Measurements from ENCODE around the gene PSD2.

Gene PSD2

DNA sequence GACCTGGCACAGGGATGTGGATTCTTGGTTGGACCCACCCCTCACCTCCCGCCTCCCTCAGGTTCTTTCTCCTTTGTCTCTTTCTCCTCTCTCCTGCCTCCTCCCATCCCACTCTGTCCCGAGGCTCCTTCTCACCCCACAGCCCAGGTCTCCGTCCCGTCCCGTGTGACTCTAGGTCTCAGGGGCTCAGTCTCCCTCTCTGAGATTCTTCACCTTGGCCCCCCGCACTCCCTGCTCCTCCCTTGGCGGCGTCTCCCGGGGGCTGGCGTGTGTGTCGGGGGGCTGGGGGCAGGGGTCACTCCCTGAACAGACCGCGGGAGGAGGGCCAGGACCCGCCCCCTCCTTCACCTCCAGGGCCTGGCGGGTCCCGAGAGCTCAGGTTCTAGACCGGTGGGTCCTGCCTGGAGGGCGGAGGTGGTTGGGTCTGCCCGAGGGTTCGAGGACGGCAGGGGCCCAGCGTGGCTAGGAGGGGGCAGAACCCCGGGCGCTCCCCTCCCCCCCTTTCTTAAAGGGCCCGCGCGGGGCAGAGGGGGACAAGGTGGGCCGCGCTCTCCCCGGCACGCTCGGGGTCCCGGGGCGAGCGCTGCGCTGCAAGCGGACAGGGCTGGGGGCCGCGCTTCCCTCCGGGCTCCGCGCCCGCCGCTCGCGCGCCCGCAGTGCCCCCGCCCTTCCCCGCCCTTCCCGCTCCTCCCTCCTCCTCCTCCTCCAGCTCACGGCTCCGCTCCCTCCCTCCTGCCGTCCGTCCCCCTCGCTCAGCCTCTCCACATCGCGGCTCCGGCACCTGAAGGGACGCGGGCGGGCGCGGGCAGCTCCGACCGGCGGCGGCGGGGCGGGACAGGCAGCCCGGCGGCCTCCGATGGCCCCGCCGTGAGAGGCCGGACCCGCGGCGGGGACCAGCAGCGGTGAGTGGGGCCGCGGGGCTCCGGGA, at the start of gene PSD2:
TSS of gene PSD2 (plus strand) at position 735 of the 928 bp plus-strand sequence. CDS start 13,633 bp downstream, outside the sequence.
- Histone ChIP-seq H3K36me3 (ENCODE audit: control insufficient read depth, low read length) (no peaks in the 10 kb centered on the region), H3F3A (ENCODE audit: control insufficient read depth, insufficient read depth) (no peaks in the 10 kb centered on the region; the same call in 1 of the 2 replicates), H4K20me1 (ENCODE audit: control insufficient read depth, insufficient read depth, low read depth, low read length) (no peaks in the 10 kb centered on the region), H3K9me2 (replicated peaks; ENCODE audit: control insufficient read depth, low read length) (no peaks in the 10 kb centered on the region), H3K4me2 (ENCODE audit: low read length) (no peak within 1 kb of the TSS), H3K79me2 (ENCODE audit: control insufficient read depth, low read length) (no peaks in the 10 kb centered on the region), H3K27me3 (ENCODE audit: control insufficient read depth, low read length) (peaks cover 27% of the 10 kb centered on the region), H3K9me3 (ENCODE audit: control insufficient read depth, insufficient read depth, low read length) (no peaks in the 10 kb centered on the region), H3K4me3 (ENCODE audit: low read length) (no peak within 1 kb of the TSS), H3K4me1 (ENCODE audit: control insufficient read depth, low read length) (no peaks in the 10 kb centered on the region), H3K27ac (ENCODE audit: low read depth, low read length) (no peak within 1 kb of the TSS)
- TF ChIP-seq EZH2phosphoT487 (IDR thresholded peaks at IDR 0.05; ENCODE audit: borderline replicate concordance, low read length) (no peak), CTCF (IDR thresholded peaks at IDR 0.05; ENCODE audit: low read depth, low read length, poor library complexity, severe bottlenecking) (no peak)

DNA sequence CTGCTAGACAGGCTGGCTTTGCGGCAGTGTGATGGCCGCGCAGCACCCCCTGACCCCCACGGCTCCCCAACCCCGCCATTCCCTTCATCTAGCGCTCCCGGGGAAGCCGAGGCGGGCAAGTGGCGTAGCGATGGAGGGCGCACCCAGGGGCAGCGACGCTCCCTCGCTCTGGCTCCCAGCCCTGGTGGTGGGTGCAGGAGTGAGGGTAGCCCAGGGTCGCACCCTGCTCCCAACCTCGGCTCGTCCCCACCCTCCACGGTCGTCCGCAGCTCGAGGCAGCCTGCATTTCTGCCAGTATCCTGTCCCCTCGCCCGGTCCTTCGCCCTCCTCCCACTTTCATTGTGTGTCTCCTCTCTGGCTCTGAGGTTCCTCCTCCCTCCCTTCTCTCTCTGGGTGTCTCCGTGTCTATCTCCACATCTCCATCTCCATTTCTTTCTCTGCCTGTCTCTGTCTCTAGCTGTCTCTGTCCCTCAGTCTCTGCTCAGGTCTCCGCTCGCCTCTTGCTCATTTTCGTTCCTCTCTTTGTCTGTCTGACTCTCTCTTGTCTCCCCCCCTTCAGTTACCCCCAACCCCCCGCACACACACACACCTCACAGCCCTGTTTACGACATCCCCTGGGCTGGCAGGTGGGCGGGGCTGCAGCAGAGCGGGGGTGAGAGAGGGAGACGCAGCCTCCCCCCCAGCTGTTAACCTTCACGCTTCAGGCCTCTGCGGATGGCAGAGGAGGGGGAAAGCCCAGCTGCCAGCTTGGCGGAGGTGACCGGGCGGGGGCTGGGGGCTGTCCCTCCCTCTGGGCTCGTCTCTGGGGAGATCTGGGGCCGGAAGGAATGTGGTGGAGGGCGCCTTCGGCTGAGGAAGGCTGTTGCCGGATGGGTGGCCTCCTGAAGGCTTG, 48.7 kb upstream of the PSD2 start:
- no peaks in the 10 kb centered on the region for H3K36me3 ChIP-seq (ENCODE audit: control insufficient read depth, low read length)
- no peaks in the 10 kb centered on the region for H3K9me3 ChIP-seq (ENCODE audit: control insufficient read depth, insufficient read depth, low read length)
- no peaks in the 10 kb centered on the region for H3K9me2 ChIP-seq (replicated peaks; ENCODE audit: control insufficient read depth, low read length)
- no peaks in the 10 kb centered on the region for H3K79me2 ChIP-seq (ENCODE audit: control insufficient read depth, low read length)
- peaks cover 55% of the 10 kb centered on the region for H3K4me1 ChIP-seq (ENCODE audit: control insufficient read depth, low read length)
- H3K27me3 ChIP-seq (ENCODE audit: control insufficient read depth, low read length), result peaks cover 22% of the 10 kb centered on the region
- peak overlapping the region; percentile 73 for H3K4me2 ChIP-seq (ENCODE audit: low read length)
- peak overlapping the region; percentile 8; the same call in 1 of the 2 replicates for H3K27ac ChIP-seq (ENCODE audit: low read depth, low read length)
- H4K20me1 ChIP-seq (ENCODE audit: control insufficient read depth, insufficient read depth, low read depth, low read length), result 0 out of 2 replicates have a peak, but pooled peaks cover 2% of the 10 kb centered on the region
- peak overlapping the region; percentile 67 for H3K4me3 ChIP-seq (ENCODE audit: low read length)
- TF ChIP-seq EZH2phosphoT487 (IDR thresholded peaks at IDR 0.05; ENCODE audit: borderline replicate concordance, low read length), result no peak
- TF ChIP-seq CTCF (IDR thresholded peaks at IDR 0.05; ENCODE audit: low read depth, low read length, poor library complexity, severe bottlenecking), result no peak
- peaks cover 3% of the 10 kb centered on the region; the same call in 1 of the 2 replicates for H3F3A ChIP-seq (ENCODE audit: control insufficient read depth, insufficient read depth)

DNA sequence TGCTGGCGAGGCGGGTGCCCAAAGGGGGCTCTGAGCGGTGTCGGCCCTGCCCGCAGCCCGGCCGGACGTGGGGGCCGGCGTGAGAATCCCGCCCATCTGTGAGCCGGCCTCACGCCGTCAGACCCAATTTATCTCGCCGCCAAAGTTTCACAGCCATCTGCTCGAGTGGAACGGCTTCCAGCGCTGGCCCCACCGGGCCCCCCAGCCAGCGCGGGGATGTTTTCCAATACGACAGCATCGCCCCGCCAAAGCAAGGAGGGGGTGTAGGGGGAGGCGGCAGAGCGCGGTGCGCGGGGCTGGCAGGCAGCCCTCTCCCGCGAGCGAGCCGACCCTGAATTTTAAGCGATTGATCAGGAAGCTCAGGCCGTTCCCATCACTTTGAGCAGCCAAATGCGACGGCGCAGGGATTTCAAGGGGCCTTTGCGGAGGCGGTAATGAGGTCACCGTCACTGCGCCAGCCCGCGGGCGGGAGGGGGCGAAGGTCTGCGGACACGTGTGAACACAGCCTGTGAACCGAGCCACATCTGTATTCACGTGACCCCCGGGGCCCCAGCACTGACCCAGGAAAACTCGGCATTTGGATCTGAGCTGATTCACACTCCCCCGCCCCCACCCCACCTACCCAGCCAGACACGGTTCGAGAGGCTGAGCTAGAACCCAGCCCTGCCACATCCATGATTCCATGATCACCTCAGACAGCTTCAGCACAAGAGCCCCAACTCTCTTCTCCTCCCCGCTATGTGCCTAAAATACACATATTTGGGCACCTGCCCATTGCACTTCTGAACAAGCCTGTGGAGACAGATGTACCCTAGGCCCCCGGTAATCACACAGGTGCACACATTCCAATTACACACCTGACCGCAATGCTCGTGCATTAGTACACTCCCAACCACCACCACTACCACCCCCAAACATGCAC, 47.8 kb upstream of the PSD2 start:
- Histone ChIP-seq H4K20me1 (ENCODE audit: control insufficient read depth, insufficient read depth, low read depth, low read length) (0 out of 2 replicates have a peak, but pooled peaks cover 2% of the 10 kb centered on the region), H3K27me3 (ENCODE audit: control insufficient read depth, low read length) (peaks cover 30% of the 10 kb centered on the region), H3K9me2 (replicated peaks; ENCODE audit: control insufficient read depth, low read length) (no peaks in the 10 kb centered on the region), H3K9me3 (ENCODE audit: control insufficient read depth, insufficient read depth, low read length) (no peaks in the 10 kb centered on the region), H3K36me3 (ENCODE audit: control insufficient read depth, low read length) (no peaks in the 10 kb centered on the region), H3K27ac (ENCODE audit: low read depth, low read length) (no peak overlapping the region), H3K4me2 (ENCODE audit: low read length) (peak overlapping the region; percentile 73), H3F3A (ENCODE audit: control insufficient read depth, insufficient read depth) (peaks cover 3% of the 10 kb centered on the region; the same call in 1 of the 2 replicates), H3K79me2 (ENCODE audit: control insufficient read depth, low read length) (no peaks in the 10 kb centered on the region), H3K4me1 (ENCODE audit: control insufficient read depth, low read length) (peaks cover 55% of the 10 kb centered on the region), H3K4me3 (ENCODE audit: low read length) (peak overlapping the region; percentile 67)
- TF ChIP-seq CTCF (IDR thresholded peaks at IDR 0.05; ENCODE audit: low read depth, low read length, poor library complexity, severe bottlenecking) (no peak), EZH2phosphoT487 (IDR thresholded peaks at IDR 0.05; ENCODE audit: borderline replicate concordance, low read length) (peak; percentile 78; the same call in 1 of the 2 replicates)
